Measurements from ENCODE around the gene DIDO1. TPM values are rescaled to one million over a fixed set of nuclear protein-coding genes. Genes with fewer than 3 reads are reported as not detected.
A peak's percentile ranks its signal among the peaks of the same experiment; 100 is the strongest.

Gene DIDO1
- polyA plus RNA-seq, 1 of the 3 experiments (the other 2 are of a cell fraction), result 14.7 TPM

- no peak overlapping the region for H3K9ac ChIP-seq
Observed at GRCh38 chr20:62876902-62877816, 49.1 kb downstream of the DIDO1 start.

More at GRCh38 chr20:62876902-62877816, 49.1 kb downstream of the DIDO1 start:
- Histone ChIP-seq H3K4me3 (ENCODE audit: low read depth in 2 of 2, low read length in 1 of 2) (no peak overlapping the region), H3K4me2 (no peak overlapping the region), H3K27me3 (ENCODE audit: insufficient read depth) (no peaks in the 10 kb centered on the region), H3K27ac (ENCODE audit: low read depth in 2 of 2, low read length in 1 of 2) (no peak overlapping the region; a peak in 1 of 4 replicates), H3K79me2 (ENCODE audit: insufficient read depth) (no peaks in the 10 kb centered on the region), H3K4me1 (ENCODE audit: control insufficient read depth in 1 of 2, insufficient read depth in 2 of 2, low read depth in 1 of 2, low read length in 1 of 2) (peaks cover 4 to 19% of the 10 kb centered on the region in 2 experiments; a peak in 3 of 4 replicates), H3K9me3 (no peaks in the 10 kb centered on the region), H4K20me1 (ENCODE audit: insufficient read depth) (no peaks in the 10 kb centered on the region), H3F3A (replicated peaks; ENCODE audit: insufficient read depth) (peaks cover 31% of the 10 kb centered on the region), H2AFZ (ENCODE audit: low read depth) (no peak overlapping the region), H3K9me2 (no peaks in the 10 kb centered on the region), H3K36me3 (replicated peaks in 1 of 2; ENCODE audit: control insufficient read depth in 1 of 2, insufficient read depth in 2 of 2, low read length in 1 of 2) (peaks cover 5 to 27% of the 10 kb centered on the region in 2 experiments)
- WGBS (ENCODE audit: low lambda C conversion rate), result 94% methylated on average over 29 of the region's 48 CpGs
- CTCF ChIA-PET, result interaction anchor here (0.5 to 7.4 kb wide), 8 partner anchors 9 to 132 kb away, joined by 3 to 86 read pairs (median 6); partner anchors contain the start of gene TCFL5
- DNase-seq, result peak; percentile 32
- POLR2A ChIA-PET, result no interaction called here
- no peak for TF ChIP-seq FOXM1 (IDR thresholded peaks at IDR 0.05; ENCODE audit: low read depth)
- TF ChIP-seq MXI1 (IDR thresholded peaks at IDR 0.05; ENCODE audit: low read depth, low read length), result no peak
- TF ChIP-seq CTCF (IDR thresholded peaks at IDR 0.05), result no peak
- no peak for TF ChIP-seq GABPA (IDR thresholded peaks at IDR 0.05; ENCODE audit: low read depth)
- TF ChIP-seq MAX (IDR thresholded peaks at IDR 0.05; ENCODE audit: low read depth), result no peak
- no peak for TF ChIP-seq TAF1 (IDR thresholded peaks at IDR 0.05; ENCODE audit: borderline replicate concordance, low read depth, low read length)
- TF ChIP-seq EZH2phosphoT487 (IDR thresholded peaks at IDR 0.05; ENCODE audit: borderline replicate concordance, low read depth), result no peak
- TF ChIP-seq RCOR1 (IDR thresholded peaks at IDR 0.05; ENCODE audit: low read length), result no peak
- no peak for TF ChIP-seq GATA2 (CRISPR knock-in tag; IDR thresholded peaks at IDR 0.05)
- TF ChIP-seq POLR2AphosphoS5 (IDR thresholded peaks at IDR 0.05; ENCODE audit: low read depth, low read length), result no peak
- TF ChIP-seq CHD2 (IDR thresholded peaks at IDR 0.05; ENCODE audit: low read length, partially characterized antibody), result no peak
- no peak for TF ChIP-seq TEAD4 (IDR thresholded peaks at IDR 0.05; ENCODE audit: borderline replicate concordance, insufficient read depth)
- TF ChIP-seq EP300 (IDR thresholded peaks at IDR 0.05; ENCODE audit: borderline replicate concordance in 1 of 2, low read depth in 1 of 2, low read length in 1 of 2), result no peak
- no peak for TF ChIP-seq SIN3A (IDR thresholded peaks at IDR 0.05; ENCODE audit: borderline replicate concordance, low read depth, low read length)
- TF ChIP-seq RXRA (IDR thresholded peaks at IDR 0.05; ENCODE audit: borderline replicate concordance, low read depth), result no peak
- no peak for TF ChIP-seq IRF3 (IDR thresholded peaks at IDR 0.05; ENCODE audit: low read depth, low read length)
- TF ChIP-seq USF2 (IDR thresholded peaks at IDR 0.05; ENCODE audit: borderline replicate concordance, low read depth, low read length), result no peak
- no peak for TF ChIP-seq NRF1 (IDR thresholded peaks at IDR 0.05; ENCODE audit: low read depth, low read length)
